ENCODE data around the gene FN3K.

The FN3K gene
- long read RNA-seq, donor 1, partial matches to known transcripts: 0 of 5 reads
- long read RNA-seq, donor 1, other reads (novel, unspliced or antisense): 0 of 5 reads
- long read RNA-seq, donor 2, transcript FN3K-201 (6 exons, 1,434 nt): major isoform, 7 of 7 reads
- long read RNA-seq, donor 2, partial matches to known transcripts: 0 of 7 reads
- long read RNA-seq, donor 2, other reads (novel, unspliced or antisense): 0 of 7 reads
- long read RNA-seq, donor 3, partial matches to known transcripts: 0 of 5 reads
- long read RNA-seq, donor 3, other reads (novel, unspliced or antisense): 0 of 5 reads
- long read RNA-seq, donor 4, transcript FN3K-201 (6 exons, 1,434 nt): major isoform, 7 of 15 reads
- long read RNA-seq, donor 4, partial matches to known transcripts: 7 of 15 reads
- long read RNA-seq, donor 4, other reads (novel, unspliced or antisense): 0 of 15 reads
- long read RNA-seq, donor 5, transcript FN3K-201 (6 exons, 1,434 nt): major isoform, 7 of 9 reads
- long read RNA-seq, donor 5, partial matches to known transcripts: 0 of 9 reads
- long read RNA-seq, donor 5, other reads (novel, unspliced or antisense): 0 of 9 reads
- long read RNA-seq, donor 6, transcript FN3K-201 (6 exons, 1,434 nt): major isoform, 8 of 20 reads
- long read RNA-seq, donor 6, partial matches to known transcripts: 9 of 20 reads
- long read RNA-seq, donor 6, other reads (novel, unspliced or antisense): 0 of 20 reads
- long read RNA-seq, donor 7: 0 reads
- long read RNA-seq, donor 8, transcript FN3K-201 (6 exons, 1,434 nt): major isoform, 10 of 10 reads
- long read RNA-seq, donor 8, partial matches to known transcripts: 0 of 10 reads
- long read RNA-seq, donor 8, other reads (novel, unspliced or antisense): 0 of 10 reads

GRCh38 chr17:82734987-82735866 lies at the start of gene FN3K:
Gene FN3K (plus strand): TSS chr17:82735615. CDS start chr17:82735637, 22 bp downstream.
- DNase-seq: peak; percentile 84

GRCh38 chr17:82686366-82687324 lies 48.8 kb upstream of the FN3K start:
- no peak for DNase-seq

- DNase-seq: peak; percentile 46
These were observed 48.0 kb upstream of the FN3K start for GRCh38 chr17:82687375-82687861.

- no peak for DNase-seq
These were observed 47.5 kb upstream of the FN3K start for GRCh38 chr17:82687871-82688270.

- no peak for DNase-seq
These were observed 46.3 kb upstream of the FN3K start for GRCh38 chr17:82689077-82689476.

GRCh38 chr17:82690786-82691489 lies 44.5 kb upstream of the FN3K start:
- DNase-seq: no peak

GRCh38 chr17:82691714-82692113 lies 43.7 kb upstream of the FN3K start:
- no peak for DNase-seq

- no peak for DNase-seq
These were observed 43.1 kb upstream of the FN3K start for GRCh38 chr17:82692268-82692667.

- DNase-seq: no peak
These were observed 42.1 kb upstream of the FN3K start for GRCh38 chr17:82693168-82693867.

GRCh38 chr17:82694647-82695046 lies 40.8 kb upstream of the FN3K start:
- DNase-seq: no peak

GRCh38 chr17:82696259-82696658 lies 39.2 kb upstream of the FN3K start:
- DNase-seq: no peak

- DNase-seq: peak; percentile 62
These were observed 38.3 kb upstream of the FN3K start for GRCh38 chr17:82696916-82697807.

GRCh38 chr17:82697808-82698064 lies 37.7 kb upstream of the FN3K start:
- peak; percentile 61 for DNase-seq

- DNase-seq: peak; percentile 87
These were observed 37.1 kb upstream of the FN3K start, which contains the start of gene RAB40B for GRCh38 chr17:82698065-82698973. Gene RAB40B (minus strand): TSS chr17:82698698. CDS start chr17:82698596, 102 bp downstream.

GRCh38 chr17:82698974-82699442 lies 36.4 kb upstream of the FN3K start:
- peak; percentile 83 for DNase-seq

- DNase-seq: no peak
These were observed 35.9 kb upstream of the FN3K start for GRCh38 chr17:82699551-82699950.

GRCh38 chr17:82702231-82702927 lies 33.0 kb upstream of the FN3K start:
- DNase-seq: no peak
